BE2C (cell line): ENCODE data around the gene SLC25A30.
"Not testable (repeated sequence)": the region's sequence is repeated elsewhere in the genome, so short reads cannot be mapped to it uniquely, and the experiment has no call there.

Experiments
- DNase-seq: peaks from one replicate; pipeline ENCODE4 v3.0.0-alpha.2; 2020
- H3K27me3 ChIP-seq: fragments of 250-450 bp; sonication (Bioruptor Pico); 2 replicates; pipeline ENCODE4 v1.5.1; 2020; ENCODE audit warnings: mild to moderate bottlenecking
- H3K36me3 ChIP-seq: fragments of 250-450 bp; sonication (Bioruptor Pico); 2 replicates; pipeline ENCODE4 v1.5.1; 2020; ENCODE audit warnings: mild to moderate bottlenecking
- H3K4me1 ChIP-seq: fragments of 250-450 bp; sonication (Bioruptor Pico); 2 replicates; pipeline ENCODE4 v1.5.1; 2020
- H3K4me3 ChIP-seq: 2 replicates; pipeline ENCODE4 v1.5.1; 2011; ENCODE audit warnings: low read depth, low read length
- H3K9me3 ChIP-seq: fragments of 250-450 bp; sonication (Bioruptor Pico); 2 replicates; pipeline ENCODE4 v1.5.1; 2020
- CTCF ChIP-seq: IDR thresholded peaks from 2 replicates; pipeline ENCODE4 v1.5.1; 2012; ENCODE audit warnings: mild to moderate bottlenecking, low read depth, low read length

Gene SLC25A30

GRCh38 chr13:45434556-45435371, 16.6 kb upstream of the SLC25A30 start:
- Histone ChIP-seq H3K4me3 (no peak overlapping the region), H3K27me3 (no peaks in the 10 kb centered on the region), H3K4me1 (no peaks in the 10 kb centered on the region), H3K36me3 (no peaks in the 10 kb centered on the region), H3K9me3 (no peaks in the 10 kb centered on the region)
- no peak for TF ChIP-seq CTCF
- DNase-seq = no peak

GRCh38 chr13:45433381-45433790, 15.2 kb upstream of the SLC25A30 start:
- TF ChIP-seq CTCF = no peak
- Histone ChIP-seq H3K4me1 (no peaks in the 10 kb centered on the region), H3K36me3 (no peaks in the 10 kb centered on the region), H3K4me3 (no peak overlapping the region), H3K9me3 (no peaks in the 10 kb centered on the region), H3K27me3 (no peaks in the 10 kb centered on the region)
- no peak for DNase-seq

- no peaks in the 10 kb centered on the region for H3K4me1 ChIP-seq
- no peaks in the 10 kb centered on the region for H3K9me3 ChIP-seq
- no peak overlapping the region for H3K4me3 ChIP-seq
- no peak for DNase-seq
- H3K27me3 ChIP-seq = no peaks in the 10 kb centered on the region
- H3K36me3 ChIP-seq = no peaks in the 10 kb centered on the region
- no peak for TF ChIP-seq CTCF
These were observed 14.7 kb upstream of the SLC25A30 start for GRCh38 chr13:45432737-45433380.

GRCh38 chr13:45426056-45426841, 8.1 kb upstream of the SLC25A30 start:
- DNase-seq, H3K36me3 ChIP-seq, H3K4me3 ChIP-seq, H3K4me1 ChIP-seq, H3K9me3 ChIP-seq, H3K27me3 ChIP-seq: not testable (repeated sequence)

GRCh38 chr13:45422731-45423292, 4.6 kb upstream of the SLC25A30 start:
- Histone ChIP-seq H3K9me3 (no peaks in the 10 kb centered on the region), H3K4me1 (no peaks in the 10 kb centered on the region), H3K4me3 (no peak overlapping the region), H3K27me3 (no peaks in the 10 kb centered on the region), H3K36me3 (no peaks in the 10 kb centered on the region)
- no peak for TF ChIP-seq CTCF
- DNase-seq = no peak

- H3K36me3 ChIP-seq = no peaks in the 10 kb centered on the region
- no peak overlapping the region for H3K4me3 ChIP-seq
- no peaks in the 10 kb centered on the region for H3K27me3 ChIP-seq
- H3K9me3 ChIP-seq = no peaks in the 10 kb centered on the region
- no peak for TF ChIP-seq CTCF
- H3K4me1 ChIP-seq = no peaks in the 10 kb centered on the region
- no peak for DNase-seq
These were observed 1.8 kb upstream of the SLC25A30 start for GRCh38 chr13:45419945-45420344.

GRCh38 chr13:45419389-45419788, 1.2 kb upstream of the SLC25A30 start:
- not testable (repeated sequence) for H3K4me1 ChIP-seq, DNase-seq, H3K27me3 ChIP-seq

More at GRCh38 chr13:45419389-45419788, 1.2 kb upstream of the SLC25A30 start:
- H3K36me3 ChIP-seq, H3K4me3 ChIP-seq, H3K9me3 ChIP-seq: not testable (repeated sequence)
